ENCODE results near the gene H2BW1. TPM values are rescaled to one million over a fixed set of nuclear protein-coding genes. Genes with fewer than 3 reads are reported as not detected.
"Not testable (repeated sequence)": the region's sequence is repeated elsewhere in the genome, so short reads cannot be mapped to it uniquely, and the experiment has no call there.

Gene H2BW1
- total RNA-seq, 1 experiment from 2014 or later: not detected

DNA sequence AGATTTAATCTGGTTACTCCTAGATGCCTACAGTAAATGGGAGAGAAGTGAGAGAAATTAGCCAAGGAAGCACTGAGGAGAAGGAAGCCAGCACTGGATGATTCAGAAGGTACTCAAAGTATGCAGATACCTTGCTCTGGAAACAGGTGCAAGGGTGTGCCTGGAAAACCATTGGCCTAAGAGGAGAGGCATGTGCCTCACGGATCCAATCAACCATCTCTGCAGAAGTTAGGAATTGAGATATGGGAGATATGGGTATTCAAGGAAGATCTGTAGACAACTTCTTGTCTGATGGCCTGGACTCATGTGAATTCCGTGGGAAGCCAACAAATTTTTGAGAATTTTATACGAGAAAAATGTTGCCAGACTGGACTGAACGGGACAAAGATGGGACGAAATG is 4.7 kb downstream of the H2BW1 start:
- CTCF ChIA-PET: no interaction called here
- POLR2A ChIA-PET (ENCODE audit: unreplicated experiment): no interaction called here
- H3K27ac ChIP-seq (ENCODE audit: low read length): no peak overlapping the region
- H3K9me3 ChIP-seq (ENCODE audit: low read length): no peaks in the 10 kb centered on the region
- H4K20me1 ChIP-seq (ENCODE audit: low read length): no peaks in the 10 kb centered on the region
- intact Hi-C loops (cut with micrococcal nuclease): no loop called here
- H3F3A ChIP-seq (ENCODE audit: low read length, unreplicated experiment): no peaks in the 10 kb centered on the region
- no peak overlapping the region for H3K4me3 ChIP-seq (ENCODE audit: low read length)
- no peak for TF ChIP-seq EZH2 (IDR thresholded peaks at IDR 0.05; ENCODE audit: low read length, unreplicated experiment)
- TF ChIP-seq, protein P1, sequence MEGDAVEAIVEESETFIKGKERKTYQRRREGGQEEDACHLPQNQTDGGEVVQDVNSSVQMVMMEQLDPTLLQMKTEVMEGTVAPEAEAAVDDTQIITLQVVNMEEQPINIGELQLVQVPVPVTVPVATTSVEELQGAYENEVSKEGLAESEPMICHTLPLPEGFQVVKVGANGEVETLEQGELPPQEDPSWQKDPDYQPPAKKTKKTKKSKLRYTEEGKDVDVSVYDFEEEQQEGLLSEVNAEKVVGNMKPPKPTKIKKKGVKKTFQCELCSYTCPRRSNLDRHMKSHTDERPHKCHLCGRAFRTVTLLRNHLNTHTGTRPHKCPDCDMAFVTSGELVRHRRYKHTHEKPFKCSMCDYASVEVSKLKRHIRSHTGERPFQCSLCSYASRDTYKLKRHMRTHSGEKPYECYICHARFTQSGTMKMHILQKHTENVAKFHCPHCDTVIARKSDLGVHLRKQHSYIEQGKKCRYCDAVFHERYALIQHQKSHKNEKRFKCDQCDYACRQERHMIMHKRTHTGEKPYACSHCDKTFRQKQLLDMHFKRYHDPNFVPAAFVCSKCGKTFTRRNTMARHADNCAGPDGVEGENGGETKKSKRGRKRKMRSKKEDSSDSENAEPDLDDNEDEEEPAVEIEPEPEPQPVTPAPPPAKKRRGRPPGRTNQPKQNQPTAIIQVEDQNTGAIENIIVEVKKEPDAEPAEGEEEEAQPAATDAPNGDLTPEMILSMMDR (conservative IDR thresholded peaks at IDR 0.05; ENCODE audit: low read depth, low read length): no peak
- no peak for TF ChIP-seq EZH2phosphoT487 (IDR thresholded peaks at IDR 0.05; ENCODE audit: borderline replicate concordance, low read length)
- DNase-seq (no peak), ATAC-seq (no peak)
- no peak overlapping the region for H2AFZ ChIP-seq (ENCODE audit: low read length)
- no peaks in the 10 kb centered on the region for H3K79me2 ChIP-seq (ENCODE audit: low read length)
- H3K9ac ChIP-seq (ENCODE audit: low read length): no peak overlapping the region
- H3K36me3 ChIP-seq (ENCODE audit: low read depth, low read length): no peaks in the 10 kb centered on the region
- no TSS peak for BruUV-seq (replicated peaks)
- H3K27me3 ChIP-seq (ENCODE audit: low read length): peaks cover 86% of the 10 kb centered on the region
- H3K4me2 ChIP-seq (ENCODE audit: low read length): no peak overlapping the region
- no peaks in the 10 kb centered on the region for H3K4me1 ChIP-seq (ENCODE audit: insufficient read depth, low read length)
- no peaks in the 10 kb centered on the region for H3K9me2 ChIP-seq (replicated peaks; ENCODE audit: low read length)

DNA sequence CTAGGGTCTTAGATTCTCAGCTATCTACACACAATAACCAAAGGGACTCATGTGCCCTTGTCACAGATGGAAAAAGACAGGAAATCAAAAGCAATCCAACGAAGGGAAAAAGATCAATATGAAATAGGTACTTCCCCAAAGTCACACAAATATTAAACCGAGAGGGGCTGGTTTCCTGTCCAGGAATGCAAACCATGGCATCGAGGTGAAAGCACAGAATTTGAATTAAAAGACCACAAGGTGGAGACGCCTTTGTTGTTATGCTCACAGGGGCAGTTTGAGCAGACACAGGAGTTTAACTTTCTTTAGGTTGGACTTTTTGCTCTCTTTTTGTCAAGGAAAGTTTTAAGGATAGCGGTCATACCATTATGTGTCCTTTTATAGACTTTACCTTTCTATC is 14.3 kb downstream of the H2BW1 start:
- Histone ChIP-seq H3K27me3 (ENCODE audit: low read length) (peaks cover 74% of the 10 kb centered on the region), H3K4me1 (ENCODE audit: insufficient read depth, low read length) (no peaks in the 10 kb centered on the region), H3K36me3 (ENCODE audit: low read depth, low read length) (no peaks in the 10 kb centered on the region), H3K27ac (ENCODE audit: low read length) (no peak overlapping the region), H3K9ac (ENCODE audit: low read length) (no peak overlapping the region), H4K20me1 (ENCODE audit: low read length) (no peaks in the 10 kb centered on the region), H3K4me3 (ENCODE audit: low read length) (no peak overlapping the region), H3F3A (ENCODE audit: low read length, unreplicated experiment) (no peaks in the 10 kb centered on the region), H2AFZ (ENCODE audit: low read length) (no peak overlapping the region), H3K4me2 (ENCODE audit: low read length) (no peak overlapping the region), H3K9me2 (replicated peaks; ENCODE audit: low read length) (no peaks in the 10 kb centered on the region), H3K79me2 (ENCODE audit: low read length) (no peaks in the 10 kb centered on the region), H3K9me3 (ENCODE audit: low read length) (no peaks in the 10 kb centered on the region)
- DNase-seq (no peak), ATAC-seq (no peak)
- TF ChIP-seq, protein P1 (conservative IDR thresholded peaks at IDR 0.05; ENCODE audit: low read depth, low read length): no peak
- no peak for TF ChIP-seq EZH2phosphoT487 (IDR thresholded peaks at IDR 0.05; ENCODE audit: borderline replicate concordance, low read length)
- TF ChIP-seq EZH2 (IDR thresholded peaks at IDR 0.05; ENCODE audit: low read length, unreplicated experiment): no peak
- ChIA-PET POLR2A (ENCODE audit: unreplicated experiment) (no interaction called here), CTCF (no interaction called here)
- intact Hi-C loops (cut with micrococcal nuclease): no loop called here
- no TSS peak for BruUV-seq (replicated peaks)

DNA sequence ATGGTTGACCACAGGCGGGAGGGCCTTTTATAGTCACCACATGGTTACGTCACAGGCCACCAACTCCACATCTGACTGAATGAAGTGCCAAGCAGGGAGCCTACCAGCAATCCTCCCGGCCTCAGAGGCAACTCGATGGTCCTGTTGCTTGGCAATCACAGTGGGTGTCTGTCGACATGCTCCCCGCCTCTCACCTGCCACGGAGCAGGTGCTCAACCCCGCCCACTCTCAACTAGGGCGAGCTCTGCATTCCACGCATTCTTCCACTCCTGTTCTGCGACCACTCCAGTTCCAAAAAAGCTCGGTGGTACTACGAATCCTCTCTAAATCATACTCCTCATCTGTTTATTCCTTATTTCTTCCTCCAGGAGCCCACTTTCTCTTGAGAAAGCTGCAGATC is 30.0 kb downstream of the H2BW1 start:
- H3K4me2 ChIP-seq (ENCODE audit: low read length); H3K9ac ChIP-seq (ENCODE audit: low read length); H3K27me3 ChIP-seq (ENCODE audit: low read length); H3K9me3 ChIP-seq (ENCODE audit: low read length); POLR2A ChIA-PET (ENCODE audit: unreplicated experiment); intact Hi-C loops (cut with micrococcal nuclease); H3K36me3 ChIP-seq (ENCODE audit: low read depth, low read length); CTCF ChIA-PET; H3K9me2 ChIP-seq (replicated peaks; ENCODE audit: low read length); H3K79me2 ChIP-seq (ENCODE audit: low read length); DNase-seq; H3K4me1 ChIP-seq (ENCODE audit: insufficient read depth, low read length); H3K27ac ChIP-seq (ENCODE audit: low read length); H2AFZ ChIP-seq (ENCODE audit: low read length); BruUV-seq (replicated peaks); ATAC-seq; H3K4me3 ChIP-seq (ENCODE audit: low read length); H4K20me1 ChIP-seq (ENCODE audit: low read length); H3F3A ChIP-seq (ENCODE audit: low read length, unreplicated experiment): not testable (repeated sequence)

DNA sequence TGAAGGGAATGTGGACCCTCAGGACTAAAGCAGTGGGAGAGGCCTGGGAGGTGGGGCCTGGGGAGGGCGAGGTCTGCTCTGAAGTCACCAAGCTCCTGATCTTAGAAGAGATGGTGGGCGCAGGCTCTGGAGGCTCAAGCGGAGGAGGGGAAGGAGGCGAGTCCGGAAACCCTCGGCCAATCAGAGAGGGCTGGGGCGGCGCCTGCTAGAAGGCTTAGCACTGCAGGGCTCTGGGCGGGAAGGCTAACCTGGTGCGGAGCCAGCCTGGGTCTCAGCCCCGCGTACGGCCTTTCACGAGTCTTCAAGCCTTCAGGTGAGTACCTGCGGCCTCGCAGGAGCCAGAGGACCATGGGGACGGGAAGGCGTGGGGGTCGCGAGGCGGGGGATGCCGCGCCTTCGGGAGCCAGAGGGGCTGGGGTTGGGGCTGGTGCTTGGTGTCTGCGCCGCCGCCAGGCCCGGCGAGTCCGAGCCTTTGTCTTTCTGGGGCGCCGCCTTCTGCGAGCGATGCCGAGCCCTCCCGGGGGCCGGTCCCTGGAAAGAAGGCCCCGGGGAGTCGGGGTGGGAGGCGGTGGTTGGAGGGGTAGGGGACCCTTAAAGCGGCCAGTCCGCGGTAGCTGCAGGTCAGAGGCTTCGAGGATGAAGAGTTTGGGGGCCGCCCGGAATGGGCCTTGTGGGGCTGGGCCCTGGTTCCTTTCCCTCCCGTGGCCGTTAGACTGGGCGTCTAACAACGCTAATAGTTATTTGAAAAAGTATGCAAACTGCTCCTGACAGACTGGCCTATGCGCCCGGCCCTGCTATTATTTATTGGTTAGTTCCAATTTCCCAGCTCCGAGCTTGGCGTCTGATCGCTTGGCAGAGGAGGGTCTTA is 50.9 kb downstream of the H2BW1 start, which contains the start of gene TMSB15B:
TMSB15B (plus strand) TSS at position 217 of the 868 bp plus-strand sequence.
- H3K79me2 ChIP-seq (ENCODE audit: low read length); H3K27me3 ChIP-seq (ENCODE audit: low read length); H3K9me3 ChIP-seq (ENCODE audit: low read length); DNase-seq; H3F3A ChIP-seq (ENCODE audit: low read length, unreplicated experiment); POLR2A ChIA-PET (ENCODE audit: unreplicated experiment); H3K9me2 ChIP-seq (replicated peaks; ENCODE audit: low read length); H3K4me3 ChIP-seq (ENCODE audit: low read length); H3K27ac ChIP-seq (ENCODE audit: low read length); CTCF ChIA-PET; H3K4me2 ChIP-seq (ENCODE audit: low read length); H2AFZ ChIP-seq (ENCODE audit: low read length); H3K9ac ChIP-seq (ENCODE audit: low read length); intact Hi-C loops (cut with micrococcal nuclease); H4K20me1 ChIP-seq (ENCODE audit: low read length); H3K36me3 ChIP-seq (ENCODE audit: low read depth, low read length); BruUV-seq (replicated peaks); H3K4me1 ChIP-seq (ENCODE audit: insufficient read depth, low read length): not testable (repeated sequence)
- peak; percentile 97 for ATAC-seq

All from PC-3 (cell line).